Epithelial cell of prostate (primary cell): ENCODE results near the gene DOCK7.
"Not testable (repeated sequence)": the region's sequence is repeated elsewhere in the genome, so short reads cannot be mapped to it uniquely, and the experiment has no call there.

Experiments
- DNase-seq: peaks from one replicate; pipeline ENCODE4 v3.0.0-alpha.2; 2011; ENCODE audit warnings: low read depth, low spot score
- H3K27ac ChIP-seq: fragments of 450-650 bp; 2 replicates; pipeline ENCODE4 v1.5.1; 2017; ENCODE audit warnings: mild to moderate bottlenecking

Gene DOCK7, protein sequence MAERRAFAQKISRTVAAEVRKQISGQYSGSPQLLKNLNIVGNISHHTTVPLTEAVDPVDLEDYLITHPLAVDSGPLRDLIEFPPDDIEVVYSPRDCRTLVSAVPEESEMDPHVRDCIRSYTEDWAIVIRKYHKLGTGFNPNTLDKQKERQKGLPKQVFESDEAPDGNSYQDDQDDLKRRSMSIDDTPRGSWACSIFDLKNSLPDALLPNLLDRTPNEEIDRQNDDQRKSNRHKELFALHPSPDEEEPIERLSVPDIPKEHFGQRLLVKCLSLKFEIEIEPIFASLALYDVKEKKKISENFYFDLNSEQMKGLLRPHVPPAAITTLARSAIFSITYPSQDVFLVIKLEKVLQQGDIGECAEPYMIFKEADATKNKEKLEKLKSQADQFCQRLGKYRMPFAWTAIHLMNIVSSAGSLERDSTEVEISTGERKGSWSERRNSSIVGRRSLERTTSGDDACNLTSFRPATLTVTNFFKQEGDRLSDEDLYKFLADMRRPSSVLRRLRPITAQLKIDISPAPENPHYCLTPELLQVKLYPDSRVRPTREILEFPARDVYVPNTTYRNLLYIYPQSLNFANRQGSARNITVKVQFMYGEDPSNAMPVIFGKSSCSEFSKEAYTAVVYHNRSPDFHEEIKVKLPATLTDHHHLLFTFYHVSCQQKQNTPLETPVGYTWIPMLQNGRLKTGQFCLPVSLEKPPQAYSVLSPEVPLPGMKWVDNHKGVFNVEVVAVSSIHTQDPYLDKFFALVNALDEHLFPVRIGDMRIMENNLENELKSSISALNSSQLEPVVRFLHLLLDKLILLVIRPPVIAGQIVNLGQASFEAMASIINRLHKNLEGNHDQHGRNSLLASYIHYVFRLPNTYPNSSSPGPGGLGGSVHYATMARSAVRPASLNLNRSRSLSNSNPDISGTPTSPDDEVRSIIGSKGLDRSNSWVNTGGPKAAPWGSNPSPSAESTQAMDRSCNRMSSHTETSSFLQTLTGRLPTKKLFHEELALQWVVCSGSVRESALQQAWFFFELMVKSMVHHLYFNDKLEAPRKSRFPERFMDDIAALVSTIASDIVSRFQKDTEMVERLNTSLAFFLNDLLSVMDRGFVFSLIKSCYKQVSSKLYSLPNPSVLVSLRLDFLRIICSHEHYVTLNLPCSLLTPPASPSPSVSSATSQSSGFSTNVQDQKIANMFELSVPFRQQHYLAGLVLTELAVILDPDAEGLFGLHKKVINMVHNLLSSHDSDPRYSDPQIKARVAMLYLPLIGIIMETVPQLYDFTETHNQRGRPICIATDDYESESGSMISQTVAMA (N-terminal part only)

DNA sequence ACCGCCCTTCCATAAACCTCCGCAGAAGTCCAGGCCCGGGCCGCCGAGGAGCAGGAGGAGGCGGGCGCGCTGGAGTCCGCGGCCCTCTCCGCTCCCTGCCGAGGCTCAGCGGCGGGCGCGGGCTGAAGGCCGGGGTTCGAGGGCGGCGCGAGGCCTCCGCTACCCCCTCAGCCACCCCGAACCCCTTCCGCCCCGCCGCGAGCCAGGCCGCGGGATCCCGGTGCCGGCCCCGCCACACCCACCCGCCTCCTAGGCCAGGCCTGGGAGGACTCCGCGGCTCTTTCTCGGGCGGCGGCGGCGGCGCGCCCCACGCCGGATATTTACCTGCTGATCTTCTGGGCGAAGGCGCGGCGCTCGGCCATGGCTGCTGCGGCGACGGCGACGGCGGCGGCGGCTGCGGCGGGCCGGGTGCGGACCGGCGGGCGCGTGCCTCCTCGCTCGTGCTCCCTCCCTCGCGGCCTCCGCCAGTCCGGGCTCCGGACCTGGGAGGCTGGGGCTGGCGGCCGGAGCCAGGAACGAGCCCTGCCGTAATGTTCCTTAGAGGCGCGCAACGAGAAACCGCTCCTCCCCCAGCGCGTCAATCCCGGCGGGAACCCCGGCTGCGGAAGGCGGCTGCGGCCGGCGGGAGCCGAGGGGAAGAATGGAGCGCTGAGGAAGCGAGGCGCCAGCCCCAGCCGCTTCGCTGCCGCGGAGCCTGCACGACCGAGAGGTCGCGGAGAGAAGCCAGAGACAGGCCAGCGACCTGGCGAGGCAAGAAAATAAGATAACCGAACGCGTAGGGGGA, at the start of gene DOCK7:
TSS of gene DOCK7 (minus strand) at position 484 of the 784 bp plus-strand sequence. CDS start at position 362, 122 bp downstream.
- peak within 1 kb of the TSS; percentile 82 for H3K27ac ChIP-seq
- DNase-seq: no peak

DNA sequence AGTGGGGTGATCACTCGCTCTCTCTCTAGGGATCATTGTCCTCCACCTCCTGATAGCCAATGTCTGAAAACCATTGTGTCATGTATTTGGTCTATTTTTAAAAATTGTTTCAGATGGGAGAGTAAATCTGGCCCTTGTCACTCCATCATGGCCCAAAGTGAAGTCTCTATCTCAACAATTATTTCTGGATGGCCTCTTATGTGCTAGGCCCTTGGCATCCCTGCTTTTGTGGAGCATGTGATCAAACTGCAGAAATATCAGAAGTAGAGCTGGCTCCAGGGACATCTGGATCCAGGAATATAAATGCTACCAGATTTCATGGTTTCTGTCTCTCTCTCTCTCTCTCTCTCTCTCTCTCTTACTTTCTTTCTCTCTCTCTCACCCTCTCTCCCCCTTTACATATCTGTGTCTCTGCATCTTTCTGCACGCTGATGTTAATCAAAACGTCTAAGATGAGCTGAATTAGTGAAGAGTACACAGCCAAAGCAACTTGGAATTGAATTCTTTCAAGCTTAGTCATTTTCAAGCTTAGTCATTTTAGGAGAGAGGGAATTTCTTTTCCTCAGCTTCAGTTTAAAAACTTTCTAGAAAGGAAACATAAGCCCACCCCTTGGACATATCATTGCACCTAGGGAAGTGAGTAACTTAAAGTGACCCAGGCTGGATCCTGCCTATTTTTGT, 47.4 kb upstream of the DOCK7 start:
- H3K27ac ChIP-seq: no peak overlapping the region
- no peak for DNase-seq

DNA sequence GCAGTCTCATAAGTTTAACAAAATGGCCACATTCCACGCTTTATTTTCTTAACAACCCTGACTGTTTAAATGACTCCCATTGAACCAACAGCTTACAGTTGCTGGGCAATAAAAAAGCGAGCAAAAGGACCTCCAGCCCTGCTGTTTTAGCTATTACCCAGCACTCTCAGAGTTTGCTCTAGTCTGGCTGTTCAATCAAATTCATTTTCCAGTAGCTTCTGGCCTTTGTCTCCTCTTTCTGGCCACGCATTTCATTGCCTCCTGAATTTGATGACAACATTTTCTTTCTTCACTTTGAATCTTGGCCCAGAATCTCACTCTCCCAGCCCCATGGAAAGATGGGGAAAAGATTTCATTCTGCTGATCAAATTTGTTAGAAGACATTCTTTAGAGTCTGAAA, 44.1 kb upstream of the DOCK7 start:
- H3K27ac ChIP-seq: no peak overlapping the region
- DNase-seq: no peak

DNA sequence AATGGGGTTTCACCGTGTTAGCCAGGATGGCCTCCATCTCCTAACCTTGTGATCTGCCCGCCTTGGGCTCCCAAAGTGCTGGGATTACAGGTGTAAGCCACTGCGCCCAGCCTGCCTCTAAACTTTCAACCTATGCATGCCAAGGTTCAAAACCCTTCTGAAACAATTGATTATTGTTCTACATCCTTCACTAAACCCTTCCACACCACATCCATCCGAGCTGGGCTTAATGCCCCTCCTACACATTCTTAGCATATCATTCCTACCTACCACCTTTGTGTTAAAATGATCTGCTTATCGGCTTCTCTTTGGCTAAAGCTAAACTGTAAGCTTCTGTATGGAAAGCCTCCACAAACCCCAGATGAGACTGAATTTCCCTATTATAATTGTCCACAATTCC, 40.8 kb upstream of the DOCK7 start:
- no peak for DNase-seq
- H3K27ac ChIP-seq: no peak overlapping the region

DNA sequence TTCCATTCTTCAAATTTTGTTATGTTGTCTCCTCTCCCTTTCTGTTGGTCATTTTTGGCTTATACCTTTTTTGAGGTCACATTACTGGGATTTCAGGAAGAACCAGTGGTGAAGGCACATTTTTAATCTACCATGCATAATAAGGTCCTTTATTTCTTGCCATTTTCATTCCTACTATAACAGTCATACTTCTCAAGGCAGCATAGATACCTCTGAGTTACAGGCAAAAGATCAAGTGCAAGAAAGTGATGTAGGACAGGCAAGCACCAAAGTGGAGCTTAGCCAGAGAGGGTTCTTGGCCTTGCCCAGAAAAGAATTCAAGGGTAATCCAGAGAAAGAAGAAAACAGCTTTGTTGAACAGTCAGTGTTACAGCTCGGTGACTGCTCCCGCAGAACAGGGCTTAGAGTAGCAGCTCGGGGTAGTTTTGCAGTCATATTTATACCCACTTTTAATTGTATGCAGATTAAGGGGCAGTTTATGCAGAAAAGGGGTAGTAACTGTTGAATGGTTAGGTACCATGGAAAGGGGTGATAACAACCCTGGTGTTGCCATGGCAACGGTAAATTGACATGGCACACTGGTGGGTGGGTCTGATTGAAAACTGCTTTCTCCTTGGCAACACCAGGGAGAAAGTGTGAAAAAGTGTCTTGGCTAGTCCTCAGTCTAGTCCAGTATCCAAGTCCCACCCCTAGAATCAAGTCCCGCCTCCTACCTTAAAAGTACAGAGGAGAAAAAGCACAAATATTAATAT, 39.6 kb upstream of the DOCK7 start:
- no peak overlapping the region for H3K27ac ChIP-seq

DNA sequence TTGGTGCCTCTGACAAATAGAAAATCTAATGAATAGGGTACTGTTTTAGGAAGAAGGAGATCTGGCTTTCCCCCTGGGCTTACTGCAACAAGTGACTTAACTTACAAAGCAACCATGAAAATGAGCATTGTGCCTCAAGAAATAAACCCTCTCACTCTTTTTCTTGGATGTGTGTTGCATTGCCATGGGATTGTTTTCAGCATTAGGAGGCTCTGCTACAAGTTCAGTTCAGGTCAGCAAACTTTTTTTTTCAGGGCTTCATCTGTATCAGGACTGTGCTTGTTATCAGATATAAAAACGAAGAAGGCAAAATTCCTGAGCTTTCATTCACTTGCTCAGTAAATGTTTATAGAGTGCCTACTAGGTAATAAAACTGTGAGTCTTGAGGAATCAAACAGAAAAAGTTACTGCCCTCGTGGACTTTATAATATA, 37.8 kb upstream of the DOCK7 start:
- no peak overlapping the region for H3K27ac ChIP-seq
- DNase-seq: no peak

More for the DNA sequence above, 39.6 kb upstream of the DOCK7 start:
- DNase-seq: no peak

DNA sequence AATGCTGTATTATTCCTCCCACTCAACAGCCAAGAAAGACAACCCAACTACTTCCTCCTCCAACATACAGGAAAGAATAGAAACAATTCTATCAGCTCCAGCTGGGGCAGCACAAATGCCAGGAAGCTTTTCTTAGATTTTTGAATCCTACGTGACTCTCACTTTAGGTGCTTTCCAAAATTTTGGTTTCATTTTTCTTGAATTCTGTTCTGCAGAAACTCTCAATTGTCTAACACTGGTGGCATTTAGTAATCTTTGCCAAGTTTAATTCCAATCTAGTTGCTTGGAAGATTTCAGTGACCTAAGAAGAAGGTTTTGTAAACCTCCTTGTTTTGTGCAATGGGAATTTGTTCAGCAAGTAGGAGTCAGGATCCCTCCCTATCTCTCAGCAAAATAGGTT, 37.1 kb upstream of the DOCK7 start:
- no peak for DNase-seq
- H3K27ac ChIP-seq: no peak overlapping the region

DNA sequence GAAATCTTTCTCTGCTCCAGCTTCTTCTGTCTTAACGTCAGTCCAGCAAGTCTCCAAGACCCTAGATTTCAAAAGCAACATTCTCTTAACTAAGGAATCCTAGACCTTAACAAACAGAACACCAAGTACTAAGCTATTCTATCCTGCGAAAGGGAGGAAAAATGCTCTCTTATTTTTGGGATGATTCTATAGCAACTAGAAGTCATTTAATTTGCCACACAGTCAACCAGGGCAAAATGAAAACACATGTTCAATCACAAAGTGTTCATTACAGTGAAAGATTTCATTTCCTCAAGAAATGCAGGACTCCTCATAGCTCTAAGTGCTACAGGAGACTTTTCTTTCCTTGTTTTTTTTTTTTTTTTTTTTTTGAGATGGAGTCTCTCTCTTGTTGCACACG, 36.2 kb upstream of the DOCK7 start:
- no peak for DNase-seq
- no peak overlapping the region for H3K27ac ChIP-seq

DNA sequence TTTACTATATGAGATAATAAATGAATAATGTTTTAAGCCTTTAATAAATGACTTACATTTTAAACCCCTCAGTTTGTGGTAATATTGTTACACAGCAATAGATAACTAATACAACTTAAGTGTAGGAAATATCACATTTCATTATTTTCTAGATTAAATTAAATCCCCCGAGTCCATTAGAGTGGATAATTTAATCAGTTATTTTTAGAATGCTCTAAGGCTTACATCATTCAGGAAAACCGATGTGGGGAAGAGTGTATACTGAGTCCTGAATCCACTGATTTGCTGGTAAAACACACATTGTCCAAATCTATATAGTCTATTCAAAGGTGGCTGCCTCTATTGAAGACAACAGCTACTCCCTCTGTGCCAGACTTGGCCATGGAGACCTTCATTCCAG, 35.7 kb upstream of the DOCK7 start:
- H3K27ac ChIP-seq: no peak overlapping the region

DNA sequence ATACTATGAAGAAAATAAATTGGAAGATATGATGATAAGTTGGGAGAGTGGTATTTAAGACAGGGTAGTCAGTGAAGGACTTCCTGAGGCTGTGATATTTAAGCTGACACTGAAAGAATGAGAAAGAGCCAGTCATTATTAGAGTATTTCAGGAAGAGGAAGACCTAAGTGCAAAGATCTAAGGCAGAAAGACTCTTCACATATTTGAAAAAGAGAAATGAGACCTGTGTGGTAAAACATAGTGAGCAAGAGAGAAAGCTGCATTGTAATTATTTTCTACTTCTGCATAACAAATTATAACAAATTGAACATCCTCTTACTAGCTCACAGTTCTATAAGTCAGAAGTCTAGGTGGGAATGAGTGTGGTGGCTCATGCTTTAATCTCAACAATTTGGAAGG, 34.6 kb upstream of the DOCK7 start:
- no peak overlapping the region for H3K27ac ChIP-seq
- no peak for DNase-seq

More for the DNA sequence above, 35.7 kb upstream of the DOCK7 start:
- no peak for DNase-seq

DNA sequence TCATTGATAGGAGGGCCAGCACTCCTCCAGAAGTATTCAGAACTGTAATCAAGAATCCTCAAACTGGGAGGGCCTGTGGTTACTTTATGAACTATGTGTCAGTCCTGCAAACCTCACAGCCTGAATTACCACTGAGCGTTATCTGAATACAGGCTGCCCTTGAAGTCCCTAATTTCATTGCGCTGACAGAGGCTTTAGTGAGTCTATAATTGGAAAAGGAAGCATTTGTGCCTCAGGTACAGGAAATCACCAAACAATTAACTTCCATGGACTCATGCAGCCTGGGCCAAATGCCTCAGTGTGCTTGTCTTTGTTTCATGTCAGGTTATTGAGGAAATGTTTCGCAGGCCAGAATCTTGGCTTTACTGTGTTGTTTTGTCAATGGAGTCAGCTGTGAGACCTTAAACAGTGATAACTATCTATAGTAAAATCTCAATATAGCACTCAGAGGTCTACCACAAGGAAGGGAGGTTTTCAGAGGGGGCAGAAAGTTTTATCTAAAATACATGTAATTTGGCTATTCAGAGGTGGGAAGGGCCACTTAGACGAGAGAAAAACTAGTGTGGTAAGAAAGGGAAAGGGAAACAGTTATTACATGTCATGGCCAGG, 32.9 kb upstream of the DOCK7 start:
- no peak overlapping the region for H3K27ac ChIP-seq
- no peak for DNase-seq

DNA sequence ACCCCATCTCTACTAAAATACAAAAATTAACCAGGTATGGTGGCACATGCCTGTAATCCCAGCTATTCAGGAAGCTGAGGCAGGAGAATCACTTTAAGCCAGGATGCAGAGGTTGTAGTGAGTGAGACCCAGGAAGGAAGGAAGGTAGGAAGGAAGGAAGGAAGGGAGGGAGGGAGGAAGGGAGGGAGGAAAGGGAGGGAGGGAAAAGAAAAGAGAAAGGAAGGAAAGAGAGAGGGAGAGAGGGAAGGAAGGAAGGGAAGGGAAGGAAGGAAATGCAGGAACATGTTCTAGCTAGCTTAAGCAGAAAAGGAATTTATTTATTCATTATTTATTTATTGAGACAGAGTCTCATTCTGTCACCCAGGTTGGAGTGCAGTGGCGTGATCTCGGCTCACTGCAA, 30.2 kb upstream of the DOCK7 start:
- H3K27ac ChIP-seq, DNase-seq: not testable (repeated sequence)

DNA sequence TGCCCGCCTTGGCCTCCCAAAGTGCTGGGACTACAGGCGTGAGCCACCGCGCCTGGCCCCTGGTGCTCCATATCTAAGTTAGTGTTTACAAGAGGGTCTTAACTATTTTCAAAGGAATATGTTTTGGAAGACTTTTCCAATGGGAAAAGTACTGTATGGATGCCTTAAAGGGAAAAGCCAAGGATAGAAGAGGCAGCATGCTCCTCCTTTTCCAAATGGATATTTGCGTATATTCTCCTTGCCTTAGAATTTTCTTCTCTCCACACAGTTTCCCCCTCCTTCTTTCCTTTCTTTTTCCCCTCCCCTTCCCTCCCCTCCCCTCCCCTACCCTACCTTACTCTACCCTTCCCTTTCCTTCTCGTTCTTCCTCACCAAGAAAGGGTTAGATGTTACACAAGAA, 29.3 kb upstream of the DOCK7 start:
- no peak overlapping the region for H3K27ac ChIP-seq

DNA sequence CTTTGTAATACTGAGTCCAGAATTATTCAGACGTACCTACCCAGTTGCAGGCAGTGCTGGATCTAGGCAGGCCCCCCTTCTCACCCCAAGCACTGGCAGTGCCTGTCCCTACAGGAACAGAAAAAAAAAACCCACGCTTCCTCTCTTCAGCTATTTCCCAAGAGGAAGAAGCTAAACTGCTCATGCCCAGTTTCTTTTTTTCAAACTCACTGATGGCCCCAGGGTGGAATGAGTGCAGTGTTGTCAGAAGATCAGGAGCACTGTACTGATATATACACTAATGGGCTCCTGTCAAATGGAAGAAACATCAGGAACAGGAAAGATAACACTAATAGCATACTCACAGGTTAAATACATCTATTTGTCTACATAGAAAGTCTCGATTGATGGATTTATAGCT, 28.2 kb upstream of the DOCK7 start:
- peak; percentile 57 for DNase-seq
- H3K27ac ChIP-seq: no peak overlapping the region

More for the DNA sequence above, 29.3 kb upstream of the DOCK7 start:
- no peak for DNase-seq

DNA sequence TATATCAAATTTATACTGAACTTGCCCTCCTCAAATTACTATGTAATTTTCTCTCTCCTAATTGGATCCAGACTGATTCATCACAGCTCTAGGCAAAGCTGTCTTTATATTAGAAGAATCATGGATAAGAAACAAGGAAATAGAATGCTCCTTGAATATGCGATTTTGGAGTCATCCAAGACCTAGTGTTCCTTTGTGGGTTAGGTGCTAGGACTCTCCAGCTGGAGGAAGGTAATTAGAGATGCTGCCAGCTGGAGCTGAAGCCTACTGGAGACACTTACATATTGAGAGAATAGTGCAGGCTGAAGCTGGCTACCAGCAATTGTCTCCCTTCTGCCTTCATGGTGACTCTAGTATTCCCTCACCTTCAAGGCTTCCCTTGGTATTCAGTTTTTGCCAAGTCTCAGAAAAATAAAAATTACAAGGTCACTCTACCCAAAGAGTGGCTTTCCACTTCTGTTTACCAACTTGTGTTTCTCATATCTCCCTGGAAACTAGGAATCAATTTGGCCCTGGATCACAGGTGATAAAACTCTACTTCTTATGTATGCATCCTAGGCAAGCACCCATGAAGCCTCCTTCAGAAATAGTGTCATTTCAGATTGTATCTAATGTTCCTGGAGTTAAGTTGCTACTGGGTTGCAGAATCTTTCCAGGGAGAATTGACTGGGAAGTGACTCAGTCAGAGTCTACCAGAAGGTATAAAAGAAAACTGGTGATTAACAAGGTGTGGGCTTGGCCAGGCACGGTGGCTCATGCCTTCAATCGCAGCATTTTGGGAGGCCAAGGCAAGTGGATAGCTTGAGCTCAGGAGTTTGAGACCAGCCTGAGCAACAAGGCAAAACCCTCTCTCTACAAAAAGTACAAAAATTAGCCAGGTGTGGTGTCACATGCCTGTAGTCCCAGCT, 24.4 kb upstream of the DOCK7 start:
- H3K27ac ChIP-seq: peak overlapping the region; percentile 50

DNA sequence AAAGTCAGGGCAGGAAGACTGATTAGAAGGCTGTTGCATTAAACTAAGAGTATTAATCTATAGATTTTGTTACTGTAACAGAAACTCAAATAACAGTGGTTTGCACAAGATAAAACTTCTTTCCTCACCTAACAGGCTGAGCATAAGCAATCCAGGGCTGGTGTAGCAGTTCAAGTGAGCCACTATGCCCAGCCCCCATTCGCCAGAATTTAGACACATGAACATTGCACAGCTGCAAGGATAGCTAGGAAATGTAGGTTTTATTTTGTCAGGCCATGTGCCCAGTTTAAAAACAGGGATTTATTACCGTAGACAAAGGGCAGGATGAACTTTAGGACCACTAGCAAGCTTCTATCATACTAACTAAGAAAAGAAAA, 19.5 kb upstream of the DOCK7 start:
- no peak for DNase-seq
- no peak overlapping the region for H3K27ac ChIP-seq

More for the DNA sequence above, 24.4 kb upstream of the DOCK7 start:
- no peak for DNase-seq
